GM08714 (cell line): Measurements from ENCODE around the gene FGGY.

Experiments
- H3K4me3 ChIP-seq: fragments of 200-500 bp; sonication (Bioruptor generic); 2 replicates; pipeline ENCODE4 v1.5.1; 2014; ENCODE audit warnings: mild to moderate bottlenecking, low read length, inconsistent platforms
- ZNF274 ChIP-seq: IDR thresholded peaks from 2 replicates; pipeline ENCODE4 v1.6.1; 2012; ENCODE audit warnings: mild to moderate bottlenecking, low read depth, low read length

FGGY gene

DNA sequence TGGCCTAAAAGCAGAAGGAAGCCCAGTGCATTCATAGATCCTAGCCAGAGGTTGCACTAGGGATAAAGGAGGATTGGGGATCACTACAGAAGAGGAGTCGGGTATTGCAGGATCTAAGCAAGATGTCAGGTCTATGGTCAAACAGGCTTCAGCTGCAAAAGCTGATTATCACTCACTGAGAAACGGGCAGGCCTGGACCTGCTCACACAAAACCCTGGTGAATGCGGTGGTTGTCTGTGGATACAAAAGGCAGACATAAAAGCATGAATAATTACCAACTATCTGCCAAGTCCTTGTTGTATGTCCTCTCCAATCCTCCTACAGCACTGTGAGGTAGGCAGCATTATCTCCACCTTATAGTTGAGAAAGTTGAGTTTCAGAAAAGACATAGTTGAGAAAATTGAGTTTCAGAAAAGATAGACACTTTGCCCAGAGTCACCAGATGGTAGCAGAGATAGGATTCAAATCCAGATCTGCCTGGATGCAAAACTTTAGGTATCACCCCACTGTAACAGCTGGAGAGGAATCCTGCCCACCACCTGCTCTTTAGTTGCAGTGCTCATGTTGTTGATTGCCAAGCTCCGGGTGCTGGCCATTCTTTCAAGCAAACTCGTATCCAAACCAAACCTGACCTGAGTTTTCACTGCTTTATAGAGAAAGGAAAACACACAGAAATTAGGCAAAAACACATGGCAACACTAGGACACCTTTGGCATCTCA is 468.3 kb downstream of the FGGY start:
- no peak for TF ChIP-seq ZNF274
- H3K4me3 ChIP-seq: no peak overlapping the region

DNA sequence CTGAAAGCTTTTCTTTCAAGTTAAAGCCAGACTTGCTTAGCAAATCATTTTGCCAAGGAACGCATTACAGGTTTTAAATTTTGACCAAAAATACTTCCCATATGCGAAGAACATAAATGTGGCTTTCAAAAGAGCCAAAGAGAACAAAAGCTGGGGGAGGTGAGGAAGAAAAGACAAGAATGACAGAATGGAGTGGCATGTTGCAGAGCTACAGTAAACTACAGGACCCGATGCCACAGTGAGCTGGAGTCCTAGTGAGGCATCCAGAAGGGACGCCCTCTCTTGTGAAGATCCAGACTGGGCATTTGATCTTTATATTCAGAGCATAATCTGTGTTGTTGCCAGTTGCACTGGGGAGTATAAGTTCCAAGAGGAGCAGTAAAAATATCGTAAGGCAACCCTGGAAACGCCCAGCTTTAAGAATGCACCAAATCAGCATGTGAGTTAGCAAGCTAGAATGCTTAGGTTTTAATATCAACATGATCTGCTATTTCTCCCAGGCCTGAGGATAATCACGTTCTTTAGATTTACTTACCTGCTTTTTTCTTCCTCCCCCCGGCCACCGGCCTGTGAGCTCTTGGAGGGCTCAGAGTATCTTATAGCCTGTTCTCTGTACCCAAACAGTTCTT is 469.4 kb downstream of the FGGY start:
- H3K4me3 ChIP-seq: no peak overlapping the region
- no peak for TF ChIP-seq ZNF274

DNA sequence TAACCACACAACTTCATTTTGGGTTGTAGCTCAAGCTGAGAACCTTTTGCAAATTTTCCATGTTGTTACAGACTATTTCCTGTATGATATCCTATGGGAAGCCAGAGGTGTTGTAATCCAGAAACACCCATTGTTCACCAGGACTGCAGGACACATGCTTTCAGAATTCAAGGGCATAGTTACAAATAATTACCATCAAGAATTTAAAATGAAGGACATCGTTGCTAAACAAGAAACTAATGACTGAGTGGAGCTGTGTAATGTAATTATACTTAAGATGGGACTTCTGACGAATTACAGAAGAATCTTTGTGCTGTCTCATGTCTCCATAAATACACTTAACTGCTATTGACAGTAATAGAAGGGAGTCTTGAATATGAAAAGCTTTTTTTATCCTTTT is 470.2 kb downstream of the FGGY start:
- no peak for TF ChIP-seq ZNF274
- H3K4me3 ChIP-seq: no peak overlapping the region

DNA sequence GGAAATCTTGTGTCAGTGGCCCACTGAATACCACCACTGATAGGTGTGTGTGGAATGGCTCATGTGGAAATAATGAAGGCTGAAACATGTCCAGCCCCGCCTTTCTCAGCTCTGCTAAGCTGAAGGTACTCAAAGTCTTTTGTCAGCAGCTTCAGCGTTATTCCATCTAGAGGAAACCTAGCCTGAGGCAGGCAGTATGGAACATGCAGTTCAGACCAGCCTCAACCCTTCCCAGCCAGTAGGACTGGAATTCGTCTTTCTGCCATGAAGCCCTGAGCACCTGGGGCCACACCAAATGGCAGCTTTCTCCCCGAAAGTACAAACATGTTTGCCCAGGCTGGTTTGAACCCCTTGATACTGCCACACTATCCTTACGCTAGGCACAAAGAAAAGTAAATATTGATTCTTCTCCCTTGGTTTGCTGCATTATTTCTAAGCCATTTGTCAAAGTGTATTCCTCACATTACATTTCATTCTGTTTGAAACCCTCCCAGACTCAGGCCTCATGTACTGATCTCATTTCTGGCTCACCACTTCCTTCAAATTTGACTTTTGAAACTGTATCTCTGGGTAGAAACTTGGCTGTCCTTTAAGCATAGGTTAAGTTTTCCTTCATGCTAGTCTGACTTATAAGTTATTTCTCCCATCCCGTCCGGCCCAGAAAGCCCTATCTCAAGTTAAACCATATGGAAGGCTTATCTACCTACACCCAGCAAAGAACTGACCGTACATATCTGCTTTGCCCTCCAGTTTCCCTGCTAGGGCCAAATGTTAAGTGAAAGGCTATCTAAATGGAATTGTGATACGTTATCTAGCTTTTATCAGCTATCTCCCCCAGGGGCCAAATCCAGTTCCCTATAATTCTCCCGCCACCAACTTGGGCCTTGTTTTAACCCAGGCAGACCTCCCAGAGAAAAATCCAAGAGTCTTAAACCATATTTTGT is 472.2 kb downstream of the FGGY start:
- no peak for TF ChIP-seq ZNF274
- no peak overlapping the region for H3K4me3 ChIP-seq

DNA sequence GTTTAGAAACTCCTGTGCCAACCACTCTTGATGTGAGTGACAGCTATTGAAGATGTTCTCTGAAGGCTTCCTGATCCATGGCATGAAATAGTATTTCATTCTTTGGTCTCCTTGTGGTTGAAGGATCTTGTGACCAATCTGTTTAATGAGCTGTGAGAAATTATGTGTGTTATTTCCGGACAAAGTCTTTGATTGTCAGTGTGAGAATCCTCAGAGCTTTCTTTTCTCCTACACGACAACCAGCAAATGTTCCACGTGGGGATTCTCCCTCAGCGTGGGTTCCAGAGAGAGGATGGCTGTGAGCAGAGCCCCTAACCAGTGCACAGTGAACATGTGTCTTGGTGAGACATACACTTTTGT is 472.8 kb downstream of the FGGY start:
- no peak for TF ChIP-seq ZNF274
- no peak overlapping the region for H3K4me3 ChIP-seq

DNA sequence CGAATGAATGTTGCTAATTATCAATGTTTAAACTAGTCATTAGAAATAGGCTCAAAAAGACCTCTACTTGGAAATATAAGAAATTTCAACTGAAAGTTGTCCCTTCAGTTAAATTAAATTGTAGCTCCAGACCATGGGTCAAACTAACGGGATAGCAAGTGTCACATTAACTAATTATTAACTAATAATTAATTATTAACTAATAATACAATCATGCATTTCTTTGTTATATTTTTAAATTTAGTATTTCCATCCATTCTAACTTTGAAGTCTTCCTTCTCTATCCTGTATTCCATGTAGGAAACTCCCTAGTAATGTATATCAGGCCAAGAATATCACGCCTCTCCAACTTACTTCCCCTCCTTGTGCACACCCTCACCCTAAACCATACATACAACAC is 474.5 kb downstream of the FGGY start:
- H3K4me3 ChIP-seq: no peak overlapping the region
- TF ChIP-seq ZNF274: no peak

DNA sequence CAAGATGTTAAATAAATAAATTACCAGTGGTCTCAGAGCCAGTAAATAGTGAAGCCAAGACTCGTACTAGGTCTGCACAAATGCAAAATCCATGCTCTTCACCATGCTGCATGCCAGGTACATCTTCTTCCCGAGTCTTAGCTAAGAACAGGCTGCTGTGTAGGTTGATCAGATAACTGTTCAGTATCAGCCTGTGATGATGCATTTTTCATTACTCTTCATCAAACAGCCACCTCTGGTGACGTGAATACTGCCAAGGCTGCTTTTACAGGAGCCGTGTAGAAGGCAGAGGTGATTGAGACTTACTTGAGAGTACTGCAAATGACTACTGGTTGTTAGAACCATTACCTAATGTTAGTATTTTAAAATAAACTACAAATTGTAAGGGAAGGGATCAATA is 478.6 kb downstream of the FGGY start:
- H3K4me3 ChIP-seq: no peak overlapping the region
- TF ChIP-seq ZNF274: no peak

DNA sequence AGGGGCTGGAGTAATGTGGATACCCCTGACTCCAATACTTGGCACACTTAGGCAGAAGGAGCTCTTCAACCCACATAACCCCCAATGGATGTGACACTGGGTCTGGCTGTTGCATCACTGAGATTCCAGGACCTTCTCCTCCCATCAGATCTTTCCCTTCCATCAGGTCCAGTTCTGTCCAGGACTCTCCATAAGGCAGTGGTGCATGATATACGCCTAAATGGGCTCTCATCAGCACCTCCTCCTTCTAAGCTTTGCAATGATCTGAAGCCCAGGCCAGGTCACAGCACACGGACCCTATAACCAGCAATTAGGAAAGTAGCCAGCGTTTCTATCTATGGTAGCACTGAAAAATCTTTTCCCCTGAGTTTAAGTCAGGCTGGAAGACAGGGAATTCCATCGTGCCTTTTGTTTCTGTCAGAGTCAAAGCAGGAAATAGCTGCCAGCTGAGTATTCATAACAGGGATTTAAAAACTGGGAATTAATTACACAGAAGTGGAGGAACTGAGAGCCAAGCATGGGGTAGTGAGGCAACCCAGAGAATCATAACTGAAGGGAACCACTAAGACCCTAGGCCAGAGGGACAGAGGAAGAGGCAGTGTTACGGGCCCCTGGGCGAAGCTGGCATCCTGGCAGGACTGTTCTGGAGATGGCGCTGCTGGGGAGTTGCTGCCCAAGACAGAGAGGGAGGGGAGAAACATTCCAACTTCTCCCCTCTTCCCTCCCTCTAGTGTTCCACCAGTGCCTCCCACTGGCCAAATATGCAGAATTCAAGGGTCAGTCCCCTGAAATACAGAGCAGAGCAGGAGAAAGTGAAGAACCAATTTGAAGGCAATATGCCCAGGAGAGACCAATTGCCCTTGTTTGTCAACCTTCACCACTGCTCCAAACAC is 480.3 kb downstream of the FGGY start:
- H3K4me3 ChIP-seq: no peak overlapping the region
- no peak for TF ChIP-seq ZNF274

DNA sequence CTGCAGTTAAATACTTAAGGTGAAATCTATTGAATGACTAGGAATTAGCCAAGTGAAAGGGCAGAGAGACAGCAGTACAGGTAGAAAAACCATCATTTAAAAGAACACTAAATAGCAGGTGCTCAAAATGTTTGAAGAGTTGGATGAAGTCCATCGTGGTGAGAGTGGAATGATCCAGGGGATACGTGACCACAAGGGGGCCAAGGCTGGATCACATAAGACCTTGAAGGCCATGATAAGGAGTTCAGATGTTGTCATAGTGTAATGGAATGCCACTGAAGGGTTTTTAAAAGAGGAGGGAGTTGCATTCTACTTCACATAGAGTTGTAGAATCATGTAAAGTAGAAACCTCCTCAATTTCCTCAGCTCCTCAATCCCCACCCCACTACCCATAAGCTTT is 483.1 kb downstream of the FGGY start:
- no peak for TF ChIP-seq ZNF274
- H3K4me3 ChIP-seq: no peak overlapping the region

DNA sequence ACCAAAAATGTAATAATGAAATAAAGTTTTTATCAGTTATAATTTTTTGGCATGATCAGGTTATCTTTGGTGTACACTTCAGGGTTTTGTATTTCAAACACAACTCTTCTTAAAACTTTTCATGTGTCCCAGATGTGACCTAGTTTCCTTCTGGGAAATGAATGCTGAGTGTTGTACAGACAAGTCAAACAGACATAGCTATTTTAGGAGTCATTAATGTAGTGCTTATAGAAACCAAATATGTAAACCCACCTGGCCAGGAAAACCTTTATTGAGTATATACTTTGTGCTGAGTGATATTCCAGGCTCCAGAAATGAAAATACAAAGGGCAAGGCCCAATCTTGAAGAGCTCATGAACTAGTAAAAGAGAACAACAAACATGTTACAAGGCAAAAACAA is 491.9 kb downstream of the FGGY start:
- no peak for TF ChIP-seq ZNF274
- no peak overlapping the region for H3K4me3 ChIP-seq

DNA sequence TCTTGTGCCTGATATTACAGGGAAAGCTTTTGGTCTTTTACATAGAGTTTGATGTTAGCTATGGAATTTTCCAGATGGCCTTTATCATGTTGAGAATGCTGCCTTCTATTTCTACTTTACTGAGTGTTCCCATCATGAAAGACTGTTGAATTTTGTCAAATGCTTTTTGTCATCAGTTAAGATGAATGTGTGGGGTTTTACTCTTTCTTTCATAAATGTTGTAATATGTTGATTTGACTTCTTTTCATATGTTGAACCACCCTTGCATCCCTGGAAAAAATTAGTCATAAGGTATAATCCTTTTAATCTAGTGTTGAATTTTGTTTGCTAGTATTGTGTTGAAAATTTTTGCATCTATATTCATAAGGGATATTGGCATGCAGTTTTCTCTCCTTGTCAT is 501.7 kb downstream of the FGGY start:
- TF ChIP-seq ZNF274: no peak
- no peak overlapping the region for H3K4me3 ChIP-seq

DNA sequence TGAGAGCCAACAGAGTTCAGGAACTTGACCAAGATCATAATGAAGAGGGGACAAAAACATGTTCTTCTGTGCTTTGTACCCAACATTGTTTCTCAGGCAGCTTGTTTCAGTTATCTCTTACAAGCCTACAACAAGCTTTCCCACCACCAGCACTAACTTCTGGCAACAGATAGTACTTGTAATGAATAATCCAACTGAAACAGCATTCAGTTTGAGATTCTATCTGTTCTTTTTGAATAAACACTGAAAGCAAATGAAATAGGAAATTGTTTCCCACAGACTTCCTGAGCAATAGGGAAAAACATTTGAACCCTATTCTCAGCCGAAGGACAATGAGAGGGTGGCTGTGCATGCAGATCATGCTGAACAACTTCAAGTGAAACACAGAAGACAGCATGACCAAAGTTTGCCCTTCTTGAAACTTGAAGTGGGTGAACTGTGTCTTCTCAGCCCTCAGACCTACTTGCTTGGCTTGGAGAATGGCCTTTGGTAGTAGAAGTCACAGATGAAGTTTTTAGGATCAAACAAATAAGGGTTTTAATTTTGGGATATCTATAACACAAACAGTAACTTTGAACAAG is 506.7 kb downstream of the FGGY start:
- no peak for TF ChIP-seq ZNF274
- H3K4me3 ChIP-seq: no peak overlapping the region

DNA sequence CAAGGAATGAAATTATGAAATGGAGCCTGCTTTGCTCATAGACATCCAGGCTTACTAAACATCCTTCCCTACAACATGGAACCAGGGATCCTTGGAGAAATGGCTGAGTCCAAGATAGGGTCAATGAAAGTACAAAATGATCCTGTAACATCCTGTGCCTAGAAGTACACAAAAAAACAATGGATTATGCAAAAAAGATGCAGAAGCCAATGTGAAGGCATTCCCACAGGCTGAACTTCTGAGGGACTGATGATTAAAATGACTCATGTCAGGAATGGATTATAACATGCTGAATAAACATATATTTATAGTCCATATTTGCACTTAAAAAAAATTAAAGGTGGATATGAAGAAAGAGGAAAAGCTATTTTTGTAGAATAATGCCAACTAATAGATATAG is 507.4 kb downstream of the FGGY start:
- no peak overlapping the region for H3K4me3 ChIP-seq
- no peak for TF ChIP-seq ZNF274
